ENCODE measurements around the gene FHOD3. TPM values are rescaled to one million over a fixed set of nuclear protein-coding genes. Genes with fewer than 3 reads are reported as not detected.

The FHOD3 gene
- total RNA-seq, 1 donor from 2014 or later, result 350 TPM

- ATAC-seq, result no peak
- DNase-seq (ENCODE audit: missing footprints), result no peak
- intact Hi-C loops (cut with DNase I), result loop anchor here (2.0 to 5.0 kb wide), 2 partner anchors 27 to 69 kb away; partner anchors contain the start of gene FHOD3
These were observed 68.6 kb downstream of the FHOD3 start for GRCh38 chr18:36365836-36366775.

DNA sequence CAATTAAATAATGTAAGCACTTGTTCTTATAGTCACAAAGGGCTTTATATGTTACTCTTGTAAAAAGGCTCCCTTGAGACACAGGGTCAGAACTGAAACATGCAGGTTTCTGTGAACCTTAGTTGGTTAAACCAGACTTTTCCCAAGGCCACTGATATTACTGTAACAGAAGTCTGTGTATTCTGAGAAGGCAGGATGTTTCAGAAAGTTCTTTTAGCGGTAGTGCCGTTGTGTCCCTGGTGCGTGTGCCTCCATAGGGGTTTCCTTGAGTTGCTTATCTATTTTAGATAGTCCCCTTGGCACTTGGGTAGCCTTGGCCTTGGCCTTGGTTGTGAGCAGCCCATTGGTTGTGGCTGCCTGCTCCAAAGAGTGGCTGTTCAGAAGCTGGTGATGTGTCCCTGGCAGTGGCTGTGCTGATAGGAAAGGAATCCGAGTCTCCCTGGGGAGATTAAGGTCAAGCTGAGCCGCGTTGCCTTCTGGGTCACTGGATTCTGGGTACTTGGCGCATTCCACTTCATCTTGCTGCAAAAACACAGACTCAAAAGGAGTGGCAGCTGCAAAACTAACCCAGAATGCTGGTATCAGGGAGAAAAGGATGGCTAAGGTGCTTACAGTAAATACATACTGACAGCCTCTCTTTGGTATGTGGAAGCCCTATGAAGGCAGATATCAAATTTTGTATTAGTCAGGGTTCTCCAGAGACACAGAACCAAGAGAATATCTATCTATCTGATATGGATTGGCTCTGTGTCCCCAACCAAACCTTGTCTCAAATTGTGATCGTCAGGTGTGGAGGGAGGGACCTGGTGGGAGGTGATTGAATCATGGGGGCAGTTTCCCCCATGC is 69.7 kb downstream of the FHOD3 start:
- ATAC-seq (peak; percentile 98), DNase-seq (ENCODE audit: missing footprints) (peak; percentile 83)
- intact Hi-C loops (cut with DNase I), result loop anchor here (2.0 to 5.0 kb wide), 2 partner anchors 28 to 70 kb away; partner anchors contain the start of gene FHOD3

- intact Hi-C loops (cut with DNase I), result loop anchor here (5.0 kb wide), 1 partner anchor 72 kb away; the partner anchor contains the start of gene FHOD3
- DNase-seq (ENCODE audit: missing footprints), result no peak
- no peak for ATAC-seq
These were observed 71.4 kb downstream of the FHOD3 start for GRCh38 chr18:36368889-36369288.

DNA sequence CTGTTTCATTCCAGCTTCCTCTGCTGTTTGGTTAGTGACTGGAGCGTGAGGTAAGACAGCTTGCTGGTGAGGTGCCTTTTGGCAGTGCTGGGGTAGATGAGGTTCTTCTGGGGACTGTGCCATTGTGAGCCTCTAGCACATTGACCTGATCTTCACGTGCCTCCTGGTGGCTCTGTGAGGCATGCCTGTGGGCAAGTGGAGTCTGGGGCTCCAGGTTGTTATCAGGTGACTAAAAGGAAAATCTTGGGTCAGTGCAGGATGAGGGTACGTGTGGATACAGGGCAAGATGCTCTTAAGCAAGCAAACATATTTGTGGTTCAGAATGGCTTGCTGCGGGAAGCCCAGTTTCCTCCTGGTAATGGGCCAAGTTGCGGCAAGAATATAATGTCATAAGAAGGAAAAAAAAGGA is 75.4 kb downstream of the FHOD3 start:
- intact Hi-C loops (cut with DNase I), result no loop called here
- no peak for ATAC-seq
- DNase-seq (ENCODE audit: missing footprints), result no peak

DNA sequence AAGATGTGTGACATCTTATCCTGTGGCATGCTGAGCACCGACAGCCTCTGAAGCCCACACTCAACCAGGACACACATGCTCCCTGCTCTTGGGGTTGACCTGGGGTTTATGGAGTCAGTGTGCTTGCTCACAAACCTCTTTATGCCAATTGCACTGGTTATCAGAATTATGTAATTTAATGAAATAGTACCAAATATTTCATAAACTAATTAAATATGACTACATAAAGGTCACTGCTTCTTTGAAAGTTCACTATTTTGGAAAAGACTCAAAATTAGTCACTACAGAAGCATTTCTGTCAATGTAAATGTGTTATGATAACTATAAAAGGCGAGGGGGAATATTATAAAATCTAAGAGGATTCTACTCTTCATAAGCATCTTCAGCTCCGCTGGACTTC is 76.7 kb downstream of the FHOD3 start:
- ATAC-seq (no peak), DNase-seq (ENCODE audit: missing footprints) (no peak)
- intact Hi-C loops (cut with DNase I), result no loop called here

- intact Hi-C loops (cut with DNase I), result loop anchor here (5.0 kb wide), 1 partner anchor 37 kb away; no protein-coding TSS in a partner anchor
These were observed 77.6 kb downstream of the FHOD3 start for GRCh38 chr18:36375118-36375517.

GRCh38 chr18:36376361-36376760 is 78.8 kb downstream of the FHOD3 start:
- DNase-seq (ENCODE audit: missing footprints) (no peak), ATAC-seq (no peak)
- intact Hi-C loops (cut with DNase I), result loop anchor here (5.0 kb wide), 1 partner anchor 36 kb away; no protein-coding TSS in a partner anchor

More at GRCh38 chr18:36375118-36375517, 77.6 kb downstream of the FHOD3 start:
- ATAC-seq (no peak), DNase-seq (ENCODE audit: missing footprints) (no peak)

DNA sequence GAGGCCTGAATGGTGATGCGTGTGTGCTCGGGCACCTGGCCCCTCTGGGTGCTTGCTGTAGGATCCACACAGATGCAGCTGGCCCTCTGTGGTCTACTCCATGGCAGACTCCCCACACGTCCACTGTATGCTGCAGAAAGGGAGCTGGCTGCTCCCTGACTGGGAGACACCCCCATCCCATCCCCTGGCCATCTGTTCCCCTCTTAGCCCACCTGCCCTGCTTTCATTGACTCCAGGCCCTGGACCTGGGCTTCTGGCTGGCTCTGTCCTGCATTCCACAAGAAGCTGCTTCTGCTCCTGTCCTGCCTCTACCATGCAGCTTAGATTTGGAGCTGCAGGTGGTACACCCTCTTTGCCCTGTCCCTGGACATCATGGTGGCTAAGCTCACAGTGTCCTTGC is 80.1 kb downstream of the FHOD3 start:
- intact Hi-C loops (cut with DNase I), result loop anchor here (5.0 kb wide), 1 partner anchor 35 kb away; no protein-coding TSS in a partner anchor
- DNase-seq (ENCODE audit: missing footprints) (no peak), ATAC-seq (no peak)

DNA sequence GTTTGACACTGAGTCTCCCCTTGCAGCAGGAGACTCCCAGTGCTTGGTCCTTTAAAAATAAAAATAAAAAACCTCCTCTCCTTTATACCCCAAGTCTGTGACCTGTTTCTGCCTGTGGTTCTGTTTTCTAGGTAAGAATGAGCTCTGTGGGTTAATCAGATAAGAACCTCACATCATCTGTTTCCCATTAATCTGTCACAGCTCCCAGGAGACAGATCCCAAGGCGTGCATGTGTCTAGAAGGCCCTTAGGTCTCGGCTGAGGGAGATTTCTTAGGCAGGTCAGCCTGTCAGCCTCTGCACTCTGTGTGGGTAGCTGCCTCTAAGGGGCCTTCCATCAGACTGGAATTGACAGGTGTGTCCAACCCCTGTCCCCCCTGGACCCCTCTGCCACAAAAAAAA is 80.7 kb downstream of the FHOD3 start:
- ATAC-seq, result no peak
- intact Hi-C loops (cut with DNase I), result loop anchor here (5.0 kb wide), 1 partner anchor 34 kb away; no protein-coding TSS in a partner anchor
- DNase-seq (ENCODE audit: missing footprints), result no peak

DNA sequence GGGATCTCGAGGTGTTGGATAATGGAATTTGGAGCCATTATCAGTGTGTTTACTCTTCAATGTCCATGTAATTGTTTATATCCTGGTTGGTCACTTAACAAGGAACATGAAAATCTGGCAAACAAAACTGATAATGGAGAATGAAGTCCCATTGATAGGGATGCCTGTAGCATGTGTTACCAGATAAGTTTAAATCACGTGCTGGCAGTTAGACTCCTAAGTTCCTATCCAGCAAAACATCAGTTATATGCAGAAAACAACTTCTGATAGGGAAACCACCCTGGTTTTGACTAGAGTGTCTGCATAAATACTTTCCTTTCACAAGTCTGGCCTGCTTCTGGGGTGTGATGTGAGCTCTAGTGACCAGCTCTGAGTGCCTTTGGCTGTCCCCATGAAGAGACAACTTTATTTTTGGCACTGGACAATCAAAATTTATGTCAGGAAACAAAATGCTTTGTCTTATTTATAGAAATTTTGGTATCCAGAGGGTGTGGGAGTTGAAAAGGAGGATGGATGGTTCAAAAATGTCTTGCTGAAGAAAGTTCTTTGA is 82.0 kb downstream of the FHOD3 start:
- intact Hi-C loops (cut with DNase I), result loop anchor here (5.0 kb wide), 1 partner anchor 33 kb away; no protein-coding TSS in a partner anchor
- ATAC-seq (peak; percentile 68), DNase-seq (ENCODE audit: missing footprints) (no peak)

GRCh38 chr18:36380173-36380827 is 82.8 kb downstream of the FHOD3 start:
- ATAC-seq (no peak), DNase-seq (ENCODE audit: missing footprints) (no peak)
- intact Hi-C loops (cut with DNase I), result no loop called here

GRCh38 chr18:36381075-36381474 is 83.6 kb downstream of the FHOD3 start:
- intact Hi-C loops (cut with DNase I), result no loop called here
- no peak for ATAC-seq

DNA sequence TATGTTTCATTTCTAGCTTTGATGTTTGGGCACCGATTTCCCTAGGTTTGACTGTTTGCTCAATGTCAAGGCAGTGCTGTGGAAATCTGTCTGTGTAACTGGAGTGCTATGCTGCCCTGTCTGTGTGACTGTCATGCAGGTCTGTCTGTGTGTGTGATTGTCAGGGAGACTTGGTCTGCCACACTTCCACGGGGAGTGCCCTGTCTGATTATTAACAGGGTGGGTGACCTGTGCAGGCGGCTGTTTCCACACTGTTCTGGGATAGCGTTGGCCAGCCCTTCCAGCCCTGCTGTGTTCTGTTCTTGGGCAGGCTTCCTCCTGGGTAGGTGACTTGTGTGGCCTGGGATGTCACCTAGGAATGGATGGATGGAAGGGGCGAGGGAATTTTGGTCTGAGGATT is 85.3 kb downstream of the FHOD3 start:
- no peak for ATAC-seq
- intact Hi-C loops (cut with DNase I), result no loop called here

More at GRCh38 chr18:36381075-36381474, 83.6 kb downstream of the FHOD3 start:
- no peak for DNase-seq (ENCODE audit: missing footprints)

GRCh38 chr18:36386150-36386920 is 88.8 kb downstream of the FHOD3 start:
- DNase-seq (ENCODE audit: missing footprints), result no peak
- ATAC-seq, result no peak
- intact Hi-C loops (cut with DNase I), result no loop called here

More for the DNA sequence above, 85.3 kb downstream of the FHOD3 start:
- DNase-seq (ENCODE audit: missing footprints), result no peak

- no peak for DNase-seq (ENCODE audit: missing footprints)
- intact Hi-C loops (cut with DNase I), result no loop called here
- ATAC-seq, result no peak
These were observed 89.8 kb downstream of the FHOD3 start for GRCh38 chr18:36387310-36387709.

GRCh38 chr18:36388310-36388709 is 90.8 kb downstream of the FHOD3 start:
- intact Hi-C loops (cut with DNase I), result no loop called here
- no peak for ATAC-seq

DNA sequence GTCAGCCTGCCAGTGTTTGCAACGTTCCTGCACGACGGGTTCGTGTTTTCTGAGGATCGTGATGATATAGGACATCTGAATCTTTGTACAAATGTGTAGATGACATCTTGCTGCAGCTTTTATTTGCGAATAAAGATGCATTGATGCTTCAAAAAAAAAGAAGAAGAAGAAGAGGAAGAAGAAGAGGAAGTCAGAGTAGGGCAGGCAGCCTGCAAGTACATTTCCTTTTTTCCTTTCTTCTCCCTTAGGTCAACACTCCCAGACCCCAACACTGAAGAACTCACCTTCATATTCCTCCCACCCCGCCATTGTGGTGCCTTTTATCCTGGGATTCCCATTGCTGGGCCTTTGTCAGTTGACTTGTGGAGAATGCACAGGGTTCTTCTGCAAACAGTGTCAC is 91.5 kb downstream of the FHOD3 start:
- ATAC-seq (no peak), DNase-seq (ENCODE audit: missing footprints) (no peak)
- intact Hi-C loops (cut with DNase I), result no loop called here

More at GRCh38 chr18:36388310-36388709, 90.8 kb downstream of the FHOD3 start:
- DNase-seq (ENCODE audit: missing footprints), result no peak
